NB4 (cell line): ENCODE data around the gene CX3CL1.

Experiments
- POLR2A ChIP-seq: IDR thresholded peaks from 2 replicates; pipeline ENCODE4 v1.6.1; 2011; ENCODE audit warnings: mild to moderate bottlenecking; ENCODE audit not compliant: insufficient read length; ENCODE audit errors: extremely low read depth
- TF ChIP-seq, protein P1 (sequence below): IDR thresholded peaks from one replicate; pipeline ENCODE4 v1.5.1; 2012; ENCODE audit warnings: low read depth, low read length

DNA sequence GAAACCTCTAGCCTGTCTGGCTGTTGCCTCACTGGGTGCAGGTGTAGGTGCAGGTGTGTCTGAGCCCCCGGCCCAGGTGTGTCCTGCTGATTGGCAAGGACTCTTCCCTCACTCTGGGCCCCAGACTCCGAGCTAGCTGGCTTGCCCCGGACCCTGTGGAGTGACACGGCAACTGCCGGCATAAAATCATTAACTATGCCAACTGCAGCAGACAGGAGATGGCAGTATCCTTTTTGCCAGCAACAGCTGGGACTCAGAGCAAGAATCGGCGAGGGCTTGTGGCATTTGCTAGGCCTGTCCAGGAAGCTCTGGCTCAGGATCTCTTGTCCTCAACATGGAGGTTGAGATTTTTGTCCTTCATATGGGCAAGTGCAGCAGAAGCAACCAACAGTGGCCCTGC lies 54.1 kb downstream of the CX3CL1 start:
- TF ChIP-seq, protein P1, sequence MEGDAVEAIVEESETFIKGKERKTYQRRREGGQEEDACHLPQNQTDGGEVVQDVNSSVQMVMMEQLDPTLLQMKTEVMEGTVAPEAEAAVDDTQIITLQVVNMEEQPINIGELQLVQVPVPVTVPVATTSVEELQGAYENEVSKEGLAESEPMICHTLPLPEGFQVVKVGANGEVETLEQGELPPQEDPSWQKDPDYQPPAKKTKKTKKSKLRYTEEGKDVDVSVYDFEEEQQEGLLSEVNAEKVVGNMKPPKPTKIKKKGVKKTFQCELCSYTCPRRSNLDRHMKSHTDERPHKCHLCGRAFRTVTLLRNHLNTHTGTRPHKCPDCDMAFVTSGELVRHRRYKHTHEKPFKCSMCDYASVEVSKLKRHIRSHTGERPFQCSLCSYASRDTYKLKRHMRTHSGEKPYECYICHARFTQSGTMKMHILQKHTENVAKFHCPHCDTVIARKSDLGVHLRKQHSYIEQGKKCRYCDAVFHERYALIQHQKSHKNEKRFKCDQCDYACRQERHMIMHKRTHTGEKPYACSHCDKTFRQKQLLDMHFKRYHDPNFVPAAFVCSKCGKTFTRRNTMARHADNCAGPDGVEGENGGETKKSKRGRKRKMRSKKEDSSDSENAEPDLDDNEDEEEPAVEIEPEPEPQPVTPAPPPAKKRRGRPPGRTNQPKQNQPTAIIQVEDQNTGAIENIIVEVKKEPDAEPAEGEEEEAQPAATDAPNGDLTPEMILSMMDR, result no peak
- no peak for TF ChIP-seq POLR2A
